ENCODE data around the gene EPS15.

Gene EPS15

GRCh38 chr1:51336711-51337110 is 182.4 kb downstream of the EPS15 start:
- H3K79me2 ChIP-seq (ENCODE audit: low read length) = no peaks in the 10 kb centered on the region

GRCh38 chr1:51336004-51336403 is 183.1 kb downstream of the EPS15 start:
- Histone ChIP-seq H3K4me2 (ENCODE audit: low read depth, low read length) (no peak overlapping the region), H3K36me3 (replicated peaks; ENCODE audit: insufficient read depth, low read length) (no peaks in the 10 kb centered on the region), H2AFZ (ENCODE audit: low read length) (no peak overlapping the region), H3K4me3 (ENCODE audit: low read length) (no peak overlapping the region), H3F3A (ENCODE audit: insufficient read depth, low read length) (no peaks in the 10 kb centered on the region), H3K27me3 (replicated peaks; ENCODE audit: insufficient read depth, low read length) (no peaks in the 10 kb centered on the region), H3K9ac (ENCODE audit: low read length) (no peak overlapping the region), H3K9me3 (replicated peaks; ENCODE audit: insufficient read depth, low read length) (no peaks in the 10 kb centered on the region), H4K20me1 (ENCODE audit: insufficient read depth, low read length) (no peaks in the 10 kb centered on the region), H3K27ac (ENCODE audit: low read length) (no peak overlapping the region), H3K79me2 (ENCODE audit: low read length) (no peaks in the 10 kb centered on the region), H3K4me1 (ENCODE audit: low read length) (peaks cover 6% of the 10 kb centered on the region), H3K9me2 (replicated peaks; ENCODE audit: insufficient read depth, low read length) (no peaks in the 10 kb centered on the region)
- no peak for TF ChIP-seq CTCF (IDR thresholded peaks at IDR 0.05; ENCODE audit: low read length)
- TF ChIP-seq EZH2 (optimal IDR thresholded peaks at IDR 0.05; ENCODE audit: low read depth, low read length) = no peak
- no peak for TF ChIP-seq EZH2phosphoT487 (IDR thresholded peaks at IDR 0.05; ENCODE audit: low read length)
- no peak for DNase-seq

More at GRCh38 chr1:51336711-51337110, 182.4 kb downstream of the EPS15 start:
- Histone ChIP-seq H3K9me2 (replicated peaks; ENCODE audit: insufficient read depth, low read length) (no peaks in the 10 kb centered on the region), H2AFZ (ENCODE audit: low read length) (no peak overlapping the region), H3K9ac (ENCODE audit: low read length) (no peak overlapping the region), H3K4me1 (ENCODE audit: low read length) (no peaks in the 10 kb centered on the region; the same call in 1 of the 2 replicates), H4K20me1 (ENCODE audit: insufficient read depth, low read length) (no peaks in the 10 kb centered on the region), H3K27ac (ENCODE audit: low read length) (no peak overlapping the region), H3K9me3 (replicated peaks; ENCODE audit: insufficient read depth, low read length) (no peaks in the 10 kb centered on the region), H3K27me3 (replicated peaks; ENCODE audit: insufficient read depth, low read length) (no peaks in the 10 kb centered on the region), H3F3A (ENCODE audit: insufficient read depth, low read length) (no peaks in the 10 kb centered on the region), H3K4me2 (ENCODE audit: low read depth, low read length) (no peak overlapping the region), H3K4me3 (ENCODE audit: low read length) (no peak overlapping the region), H3K36me3 (replicated peaks; ENCODE audit: insufficient read depth, low read length) (no peaks in the 10 kb centered on the region)
- DNase-seq = no peak
- TF ChIP-seq EZH2phosphoT487 (IDR thresholded peaks at IDR 0.05; ENCODE audit: low read length) = no peak
- no peak for TF ChIP-seq EZH2 (optimal IDR thresholded peaks at IDR 0.05; ENCODE audit: low read depth, low read length)
- no peak for TF ChIP-seq CTCF (IDR thresholded peaks at IDR 0.05; ENCODE audit: low read length)

- H3K9me3 ChIP-seq (replicated peaks; ENCODE audit: insufficient read depth, low read length) = no peaks in the 10 kb centered on the region
- no peak for DNase-seq
- H3K4me1 ChIP-seq (ENCODE audit: low read length) = peaks cover 10% of the 10 kb centered on the region
- no peak overlapping the region for H3K27ac ChIP-seq (ENCODE audit: low read length)
- no peaks in the 10 kb centered on the region for H3F3A ChIP-seq (ENCODE audit: insufficient read depth, low read length)
- H2AFZ ChIP-seq (ENCODE audit: low read length) = peak overlapping the region; percentile 75
- no peaks in the 10 kb centered on the region for H3K27me3 ChIP-seq (replicated peaks; ENCODE audit: insufficient read depth, low read length)
- H3K36me3 ChIP-seq (replicated peaks; ENCODE audit: insufficient read depth, low read length) = no peaks in the 10 kb centered on the region
- no peaks in the 10 kb centered on the region for H3K79me2 ChIP-seq (ENCODE audit: low read length)
- no peaks in the 10 kb centered on the region for H3K9me2 ChIP-seq (replicated peaks; ENCODE audit: insufficient read depth, low read length)
- no peak overlapping the region for H3K4me3 ChIP-seq (ENCODE audit: low read length)
- peak overlapping the region; percentile 85; the same call in 1 of the 2 replicates for H3K4me2 ChIP-seq (ENCODE audit: low read depth, low read length)
- TF ChIP-seq EZH2phosphoT487 (IDR thresholded peaks at IDR 0.05; ENCODE audit: low read length) = no peak
- no peak for TF ChIP-seq CTCF (IDR thresholded peaks at IDR 0.05; ENCODE audit: low read length)
- no peak for TF ChIP-seq EZH2 (optimal IDR thresholded peaks at IDR 0.05; ENCODE audit: low read depth, low read length)
- H3K9ac ChIP-seq (ENCODE audit: low read length) = no peak overlapping the region
- no peaks in the 10 kb centered on the region for H4K20me1 ChIP-seq (ENCODE audit: insufficient read depth, low read length)
Observed at GRCh38 chr1:51331206-51332100, 187.6 kb downstream of the EPS15 start.

Measured in MM.1S (cell line).